Transverse colon (tissue), 4 donors: Measurements from ENCODE around the gene SAMD14.

ENCODE experiments used
- CTCF ChIP-seq, 5 experiments: fragments of 200-600 bp in 3 of 5; fragments of 450-650 bp in 2 of 5; sonication (generic) in 3 of 5; IDR thresholded peaks; 1 replicate in 2 of 5; 2 replicates in 3 of 5; pipeline ENCODE4 v1.5.1; 2016 to 2017; ENCODE audit warnings: antibody characterized with exemption in 5 of 5, inconsistent platforms in 3 of 5, mild to moderate bottlenecking in 2 of 5, moderate library complexity in 1 of 5
- POLR2A ChIP-seq: fragments of 450-650 bp; IDR thresholded peaks from one replicate; pipeline ENCODE4 v1.6.1; 2016; ENCODE audit warnings: antibody characterized with exemption, mild to moderate bottlenecking, moderate library complexity
- POLR2AphosphoS5 ChIP-seq, 3 donors: sonication (generic); formaldehyde crosslinking; IDR thresholded peaks; one replicate each; pipeline ENCODE4 v1.6.1; 2016; ENCODE audit warnings: antibody characterized with exemption in 3 of 3

DNA sequence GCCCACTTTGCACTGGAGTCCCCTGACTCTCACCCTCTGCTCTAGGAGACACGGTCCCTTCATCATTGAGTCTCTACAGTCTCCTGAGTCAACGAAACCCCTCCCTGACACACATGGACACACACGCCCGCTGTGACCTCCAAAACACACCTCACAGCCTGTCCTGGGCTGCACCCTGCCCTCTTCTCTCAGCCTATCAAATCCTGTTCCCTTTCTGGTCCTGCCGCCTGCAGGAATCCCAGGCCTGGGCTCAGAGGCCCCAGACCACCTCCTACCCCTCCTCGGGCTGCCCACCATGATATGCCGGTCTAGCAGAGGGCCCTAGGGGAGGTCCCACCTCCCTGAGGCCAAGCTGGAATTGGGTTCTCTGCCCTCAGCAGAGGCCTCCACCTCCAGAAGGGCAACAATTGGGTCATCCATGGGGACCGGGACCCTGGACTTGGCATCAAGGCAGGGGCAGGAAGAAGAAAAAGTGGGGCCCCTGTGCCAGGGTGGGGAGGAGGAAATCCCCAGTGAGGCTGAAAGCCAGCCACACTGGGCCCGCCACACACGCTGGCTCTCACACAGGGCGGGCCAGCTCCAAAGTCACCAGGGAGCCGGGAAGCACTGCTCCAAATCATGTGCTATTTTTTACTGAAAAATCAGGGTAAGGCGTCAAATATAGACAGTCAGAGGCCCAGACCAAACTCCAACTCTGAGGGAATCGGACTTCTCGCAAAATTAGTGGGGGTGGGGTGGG is 17.1 kb upstream of the SAMD14 start:
- TF ChIP-seq CTCF (IDR thresholded peaks at IDR 0.05) = no peak
- no peak for TF ChIP-seq POLR2A
- TF ChIP-seq POLR2AphosphoS5 (IDR thresholded peaks at IDR 0.05) = no peak
